ENCODE measurements around the gene LTN1.

LTN1 gene

GRCh38 chr21:28882345-28882744, 110.3 kb downstream of the LTN1 start:
- no peak for DNase-seq

Measured in fibroblast of skin of scalp (primary cell).